ENCODE results near the gene PRMT7. TPM values are rescaled to one million over a fixed set of nuclear protein-coding genes. Genes with fewer than 3 reads are reported as not detected.

Gene PRMT7
- total and polyA plus RNA-seq, 2 of the 8 experiments (the other 6 are each of a cell fraction or from before 2014, with no cell fraction given), result 48.2 to 49.3 TPM

- TF ChIP-seq CHD7 (IDR thresholded peaks at IDR 0.05; ENCODE audit: insufficient replicate concordance, low read length), result no peak
Measured at GRCh38 chr16:68328860-68329390, 18.1 kb downstream of the PRMT7 start (continued).
